G401 (cell line): ENCODE data around the gene VPS26A. TPM values are rescaled to one million over a fixed set of nuclear protein-coding genes. Genes with fewer than 3 reads are reported as not detected.
A peak's percentile ranks its signal among the peaks of the same experiment; 100 is the strongest.
"Not testable (repeated sequence)": the region's sequence is repeated elsewhere in the genome, so short reads cannot be mapped to it uniquely, and the experiment has no call there.

ENCODE experiments used
- DNase-seq: peaks from one replicate; pipeline ENCODE4 v3.0.0-alpha.2; 2015; ENCODE audit warnings: low spot score
- in situ Hi-C: cut with HindIII; loops from 2 replicates; pipeline ENCODE4 v1.10.0; 2016; ENCODE audit warnings: low sequenced_read_pairs, mixed read lengths
- total RNA-seq: library from RNA; depleted of rRNA; stranded (reverse); fragments of >200 nt; shearing (Covaris generic); gene quantifications from 2 replicates; pipeline ENCODE4 v1.2.3, GENCODE V29; 2014

Gene VPS26A
- total RNA-seq, 1 experiment from 2014 or later: 29.7 TPM

- in situ Hi-C loops: no loop called here
- DNase-seq: no peak
These were observed 23.7 kb upstream of the VPS26A start for GRCh38 chr10:69100136-69100872.

- no peak for DNase-seq
These were observed 22.4 kb upstream of the VPS26A start for GRCh38 chr10:69101451-69102095.

GRCh38 chr10:69102440-69102839 is 21.5 kb upstream of the VPS26A start:
- in situ Hi-C loops: no loop called here
- no peak for DNase-seq

More at GRCh38 chr10:69101451-69102095, 22.4 kb upstream of the VPS26A start:
- in situ Hi-C loops: no loop called here

- no peak for DNase-seq
- in situ Hi-C loops: no loop called here
These were observed 20.2 kb upstream of the VPS26A start for GRCh38 chr10:69103784-69104183.

- no peak for DNase-seq
- in situ Hi-C loops: no loop called here
These were observed 18.8 kb upstream of the VPS26A start for GRCh38 chr10:69104994-69105790.

- no peak for DNase-seq
- in situ Hi-C loops: no loop called here
These were observed 16.8 kb upstream of the VPS26A start for GRCh38 chr10:69107176-69107490.

- no peak for DNase-seq
- in situ Hi-C loops: no loop called here
These were observed 16.3 kb upstream of the VPS26A start for GRCh38 chr10:69107699-69108098.

GRCh38 chr10:69119896-69120295 is 4.1 kb upstream of the VPS26A start:
- no peak for DNase-seq
- in situ Hi-C loops: no loop called here

- in situ Hi-C loops: no loop called here
- no peak for DNase-seq
These were observed 652 bp upstream of the VPS26A start for GRCh38 chr10:69123306-69123746.

- in situ Hi-C loops: no loop called here
- DNase-seq: peak; percentile 44
These were observed 738 bp downstream of the VPS26A start for GRCh38 chr10:69124563-69125268.

GRCh38 chr10:69125554-69125953 is 1.6 kb downstream of the VPS26A start:
- in situ Hi-C loops: no loop called here

GRCh38 chr10:69130251-69130650 is 6.3 kb downstream of the VPS26A start:
- DNase-seq: no peak
- in situ Hi-C loops: no loop called here

More at GRCh38 chr10:69125554-69125953, 1.6 kb downstream of the VPS26A start:
- no peak for DNase-seq

GRCh38 chr10:69139961-69140360 is 16.0 kb downstream of the VPS26A start:
- in situ Hi-C loops: no loop called here
- DNase-seq: no peak

- no peak for DNase-seq
These were observed 17.3 kb downstream of the VPS26A start for GRCh38 chr10:69141304-69141703.

GRCh38 chr10:69142074-69142473 is 18.1 kb downstream of the VPS26A start:
- DNase-seq, in situ Hi-C loops: not testable (repeated sequence)

More at GRCh38 chr10:69141304-69141703, 17.3 kb downstream of the VPS26A start:
- in situ Hi-C loops: no loop called here

- in situ Hi-C loops: no loop called here
- DNase-seq: no peak
These were observed 19.0 kb downstream of the VPS26A start for GRCh38 chr10:69142983-69143382.

- DNase-seq: no peak
- in situ Hi-C loops: no loop called here
These were observed 21.4 kb downstream of the VPS26A start for GRCh38 chr10:69145329-69145728.

GRCh38 chr10:69145864-69146263 is 21.9 kb downstream of the VPS26A start:
- no peak for DNase-seq
- in situ Hi-C loops: no loop called here

- DNase-seq: peak; percentile 18
- in situ Hi-C loops: no loop called here
These were observed 22.8 kb downstream of the VPS26A start for GRCh38 chr10:69146759-69147158.
